ENCODE data around the gene NADSYN1. TPM values are rescaled to one million over a fixed set of nuclear protein-coding genes. Genes with fewer than 3 reads are reported as not detected.

Gene NADSYN1
- total RNA-seq, 1 experiment from 2014 or later, result 91.3 TPM

DNA sequence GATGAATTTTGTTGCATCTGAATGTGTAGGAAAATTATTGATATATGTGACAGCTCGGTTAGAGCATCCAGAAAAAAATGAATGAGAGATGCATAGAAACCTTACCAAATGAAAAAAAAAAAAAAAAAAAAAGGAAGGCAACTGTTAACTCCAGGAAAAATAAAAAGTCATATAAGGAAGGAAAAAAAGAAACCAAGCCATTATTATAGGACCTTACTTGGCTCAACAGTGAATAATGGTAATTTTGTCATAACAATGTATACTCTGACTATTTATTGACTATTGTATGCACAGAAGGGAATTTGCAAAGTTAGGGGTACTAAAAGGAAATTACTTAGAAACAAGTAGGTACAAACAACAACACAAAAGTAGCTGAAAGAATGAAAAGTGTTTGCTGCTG lies 6.9 kb upstream of the NADSYN1 start:
- H3K36me3 Mint-ChIP-seq (ENCODE audit: insufficient read depth, unreplicated experiment), result peaks cover 71% of the 10 kb centered on the region

DNA sequence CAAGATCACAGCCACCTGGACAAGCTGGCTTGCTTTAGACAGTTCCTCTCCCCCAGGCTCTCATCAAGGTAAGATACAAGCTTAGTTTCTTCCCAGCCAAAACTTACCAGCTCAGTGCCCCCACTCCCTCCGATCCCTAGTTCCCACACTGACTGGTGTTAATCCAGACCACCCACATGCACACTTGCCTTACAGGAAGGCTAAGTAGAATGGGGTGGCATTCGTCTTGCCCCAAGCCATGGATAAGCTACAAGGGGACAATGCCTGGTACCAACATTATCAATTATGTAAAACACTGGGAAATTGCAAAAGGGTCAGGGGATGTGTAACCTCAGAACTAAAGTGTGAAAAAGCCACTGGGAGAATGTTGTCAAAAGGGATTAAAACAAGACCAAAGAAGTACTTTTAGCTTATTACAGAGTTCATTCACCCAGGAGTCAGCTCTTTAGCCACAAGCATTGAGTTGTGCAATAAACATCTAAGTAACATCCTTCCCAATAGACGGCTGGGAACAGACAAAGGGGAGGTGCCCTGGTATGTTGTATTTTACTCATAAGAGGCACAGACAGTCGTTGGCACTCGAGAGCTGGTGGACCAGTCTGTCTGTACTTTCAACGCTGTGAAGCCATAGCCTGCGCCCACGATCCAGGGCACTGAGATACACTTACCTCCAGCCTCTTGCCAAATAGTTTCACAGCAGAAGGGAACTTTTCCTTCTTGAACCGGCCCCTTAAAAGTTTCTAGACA lies 5.9 kb upstream of the NADSYN1 start:
- peak overlapping the region; percentile 86 for H3K4me3 Mint-ChIP-seq (ENCODE audit: unreplicated experiment)
- peaks cover 34% of the 10 kb centered on the region for H3K4me1 Mint-ChIP-seq (ENCODE audit: low read depth, unreplicated experiment)
- intact Hi-C loops (cut with micrococcal nuclease; ENCODE audit: unreplicated experiment), result no loop called here
- Histone ChIP-seq H3K4me3 (ENCODE audit: low read depth, low read length) (peak overlapping the region; percentile 88), H3K9me3 (no peaks in the 10 kb centered on the region), H3K27me3 (replicated peaks; ENCODE audit: control insufficient read depth, insufficient read depth, low read length) (no peaks in the 10 kb centered on the region), H3K36me3 (ENCODE audit: control insufficient read depth, insufficient read depth, low read length) (peaks cover 14% of the 10 kb centered on the region), H3K4me1 (peaks cover 21% of the 10 kb centered on the region)
- peaks cover 72% of the 10 kb centered on the region for H3K36me3 Mint-ChIP-seq (ENCODE audit: insufficient read depth, unreplicated experiment)
- H3K9me3 Mint-ChIP-seq (ENCODE audit: unreplicated experiment), result no peaks in the 10 kb centered on the region
- H3K27ac Mint-ChIP-seq (ENCODE audit: unreplicated experiment), result peak overlapping the region; percentile 59
- CTCF ChIA-PET, result interaction anchor here (0.6 to 2.1 kb wide), 6 partner anchors 14 to 197 kb away, joined by 3 to 24 read pairs (median 5); no protein-coding TSS in a partner anchor
- H3K27me3 Mint-ChIP-seq (ENCODE audit: insufficient read depth, unreplicated experiment), result no peaks in the 10 kb centered on the region
- TSS peak; percentile 56 for BruUV-seq (replicated peaks)
- TF ChIP-seq, protein P1, sequence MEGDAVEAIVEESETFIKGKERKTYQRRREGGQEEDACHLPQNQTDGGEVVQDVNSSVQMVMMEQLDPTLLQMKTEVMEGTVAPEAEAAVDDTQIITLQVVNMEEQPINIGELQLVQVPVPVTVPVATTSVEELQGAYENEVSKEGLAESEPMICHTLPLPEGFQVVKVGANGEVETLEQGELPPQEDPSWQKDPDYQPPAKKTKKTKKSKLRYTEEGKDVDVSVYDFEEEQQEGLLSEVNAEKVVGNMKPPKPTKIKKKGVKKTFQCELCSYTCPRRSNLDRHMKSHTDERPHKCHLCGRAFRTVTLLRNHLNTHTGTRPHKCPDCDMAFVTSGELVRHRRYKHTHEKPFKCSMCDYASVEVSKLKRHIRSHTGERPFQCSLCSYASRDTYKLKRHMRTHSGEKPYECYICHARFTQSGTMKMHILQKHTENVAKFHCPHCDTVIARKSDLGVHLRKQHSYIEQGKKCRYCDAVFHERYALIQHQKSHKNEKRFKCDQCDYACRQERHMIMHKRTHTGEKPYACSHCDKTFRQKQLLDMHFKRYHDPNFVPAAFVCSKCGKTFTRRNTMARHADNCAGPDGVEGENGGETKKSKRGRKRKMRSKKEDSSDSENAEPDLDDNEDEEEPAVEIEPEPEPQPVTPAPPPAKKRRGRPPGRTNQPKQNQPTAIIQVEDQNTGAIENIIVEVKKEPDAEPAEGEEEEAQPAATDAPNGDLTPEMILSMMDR (IDR thresholded peaks at IDR 0.05; ENCODE audit: insufficient read depth in 1 of 2, low read depth in 1 of 2, low read length in 1 of 2, severe bottlenecking in 1 of 2, unreplicated experiment in 1 of 2), result no peak
- POLR2A ChIA-PET, result interaction anchor here (0.5 to 1.5 kb wide), 8 partner anchors 9 to 1824 kb away, joined by 3 to 6 read pairs (median 3); partner anchors contain the start of gene SHANK2
- DNase-seq, result peak; percentile 28 to 31

More for the DNA sequence above, 6.9 kb upstream of the NADSYN1 start:
- Mint-ChIP-seq H3K4me1 (ENCODE audit: low read depth, unreplicated experiment) (peaks cover 27% of the 10 kb centered on the region), H3K4me3 (ENCODE audit: unreplicated experiment) (peak overlapping the region; percentile 86), H3K27me3 (ENCODE audit: insufficient read depth, unreplicated experiment) (no peaks in the 10 kb centered on the region), H3K27ac (ENCODE audit: unreplicated experiment) (no peak overlapping the region), H3K9me3 (ENCODE audit: unreplicated experiment) (no peaks in the 10 kb centered on the region)
- Histone ChIP-seq H3K27me3 (replicated peaks; ENCODE audit: control insufficient read depth, insufficient read depth, low read length) (no peaks in the 10 kb centered on the region), H3K4me1 (peaks cover 21% of the 10 kb centered on the region), H3K36me3 (ENCODE audit: control insufficient read depth, insufficient read depth, low read length) (peaks cover 21% of the 10 kb centered on the region), H3K9me3 (no peaks in the 10 kb centered on the region), H3K4me3 (ENCODE audit: low read depth, low read length) (no peak overlapping the region)
- ChIA-PET POLR2A (interaction anchor here (0.9 kb wide), 1 partner anchor 13 kb away, joined by 3 read pairs; no protein-coding TSS in a partner anchor), CTCF (no interaction called here)
- intact Hi-C loops (cut with micrococcal nuclease; ENCODE audit: unreplicated experiment), result no loop called here
- TF ChIP-seq, protein P1 (IDR thresholded peaks at IDR 0.05; ENCODE audit: insufficient read depth in 1 of 2, low read depth in 1 of 2, low read length in 1 of 2, severe bottlenecking in 1 of 2, unreplicated experiment in 1 of 2), result no peak
- no peak for DNase-seq
- no TSS peak for BruUV-seq (replicated peaks)

DNA sequence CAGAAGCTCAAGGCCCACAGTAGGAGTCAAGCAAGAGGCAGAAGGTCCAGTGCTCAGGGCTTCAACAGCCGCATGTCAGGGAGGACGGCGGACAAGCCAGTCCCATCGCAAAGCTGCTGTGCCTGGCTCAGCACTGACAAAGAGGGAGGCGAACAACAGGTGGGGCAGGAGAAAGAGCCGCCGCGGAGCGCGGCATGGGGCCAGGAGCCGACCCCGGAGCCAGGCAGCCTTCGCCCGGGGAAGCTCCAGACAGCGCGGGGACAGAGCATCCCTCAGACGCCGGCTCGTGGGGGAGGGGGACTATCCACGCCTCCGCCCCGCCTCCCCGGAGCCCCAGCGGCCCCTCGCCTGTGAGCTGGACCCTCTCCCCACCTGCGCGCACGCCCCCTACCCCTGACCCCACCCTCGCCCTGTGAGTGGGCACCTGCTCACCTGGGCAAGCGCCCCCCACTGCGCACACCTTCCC lies 5.2 kb upstream of the NADSYN1 start:
- Mint-ChIP-seq H3K9me3 (ENCODE audit: unreplicated experiment) (no peaks in the 10 kb centered on the region), H3K36me3 (ENCODE audit: insufficient read depth, unreplicated experiment) (peaks cover 72% of the 10 kb centered on the region), H3K27ac (ENCODE audit: unreplicated experiment) (peak overlapping the region; percentile 59), H3K27me3 (ENCODE audit: insufficient read depth, unreplicated experiment) (no peaks in the 10 kb centered on the region), H3K4me1 (ENCODE audit: low read depth, unreplicated experiment) (peaks cover 36% of the 10 kb centered on the region), H3K4me3 (ENCODE audit: unreplicated experiment) (peak overlapping the region; percentile 86)
- TF ChIP-seq, protein P1 (IDR thresholded peaks at IDR 0.05; ENCODE audit: insufficient read depth in 1 of 2, low read depth in 1 of 2, low read length in 1 of 2, severe bottlenecking in 1 of 2, unreplicated experiment in 1 of 2), result peak in 1 of 2 experiments; percentile 6
- no TSS peak for BruUV-seq (replicated peaks)
- Histone ChIP-seq H3K9me3 (no peaks in the 10 kb centered on the region), H3K4me1 (peaks cover 21% of the 10 kb centered on the region), H3K4me3 (ENCODE audit: low read depth, low read length) (peak overlapping the region; percentile 88), H3K27me3 (replicated peaks; ENCODE audit: control insufficient read depth, insufficient read depth, low read length) (no peaks in the 10 kb centered on the region), H3K36me3 (ENCODE audit: control insufficient read depth, insufficient read depth, low read length) (peaks cover 12% of the 10 kb centered on the region)
- CTCF ChIA-PET, result interaction anchor here (1.0 to 2.1 kb wide), 7 partner anchors 14 to 198 kb away, joined by 3 to 24 read pairs (median 6); no protein-coding TSS in a partner anchor
- intact Hi-C loops (cut with micrococcal nuclease; ENCODE audit: unreplicated experiment), result loop anchor here (2.0 kb wide), 1 partner anchor 41 kb away; no protein-coding TSS in a partner anchor
- DNase-seq, result peak in 1 of 2 experiments; percentile 84
- POLR2A ChIA-PET, result interaction anchor here (0.5 to 1.5 kb wide), 8 partner anchors 10 to 340 kb away, joined by 3 to 11 read pairs (median 4); partner anchors contain the start of gene SHANK2

Data from Caco-2 (cell line).